ENCODE data around the gene TIMM13. TPM values are rescaled to one million over a fixed set of nuclear protein-coding genes. Genes with fewer than 3 reads are reported as not detected.

The TIMM13 gene
- total RNA-seq, 1 donor from 2014 or later: 55.0 TPM

DNA sequence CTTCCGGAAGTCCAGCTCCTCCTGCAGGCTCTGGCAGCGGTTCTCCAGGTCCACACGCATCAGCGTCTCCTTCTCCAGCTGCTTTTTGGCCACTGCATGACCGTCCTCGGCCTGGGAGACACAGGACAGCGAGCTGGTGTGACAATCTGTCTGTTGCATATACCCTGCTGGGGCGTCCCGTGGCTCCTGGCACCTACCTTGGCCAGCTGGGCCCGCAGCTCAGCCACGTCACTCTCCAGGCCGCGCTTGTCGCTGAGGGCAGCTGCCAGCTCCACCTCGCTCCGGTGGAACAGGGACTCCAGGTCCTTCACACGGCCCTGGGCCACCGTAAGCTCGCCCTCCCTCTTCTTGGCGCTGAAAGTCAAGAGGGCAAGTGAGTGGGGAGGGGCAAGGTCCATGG lies 10.8 kb upstream of the TIMM13 start:
- TF ChIP-seq, protein P1, sequence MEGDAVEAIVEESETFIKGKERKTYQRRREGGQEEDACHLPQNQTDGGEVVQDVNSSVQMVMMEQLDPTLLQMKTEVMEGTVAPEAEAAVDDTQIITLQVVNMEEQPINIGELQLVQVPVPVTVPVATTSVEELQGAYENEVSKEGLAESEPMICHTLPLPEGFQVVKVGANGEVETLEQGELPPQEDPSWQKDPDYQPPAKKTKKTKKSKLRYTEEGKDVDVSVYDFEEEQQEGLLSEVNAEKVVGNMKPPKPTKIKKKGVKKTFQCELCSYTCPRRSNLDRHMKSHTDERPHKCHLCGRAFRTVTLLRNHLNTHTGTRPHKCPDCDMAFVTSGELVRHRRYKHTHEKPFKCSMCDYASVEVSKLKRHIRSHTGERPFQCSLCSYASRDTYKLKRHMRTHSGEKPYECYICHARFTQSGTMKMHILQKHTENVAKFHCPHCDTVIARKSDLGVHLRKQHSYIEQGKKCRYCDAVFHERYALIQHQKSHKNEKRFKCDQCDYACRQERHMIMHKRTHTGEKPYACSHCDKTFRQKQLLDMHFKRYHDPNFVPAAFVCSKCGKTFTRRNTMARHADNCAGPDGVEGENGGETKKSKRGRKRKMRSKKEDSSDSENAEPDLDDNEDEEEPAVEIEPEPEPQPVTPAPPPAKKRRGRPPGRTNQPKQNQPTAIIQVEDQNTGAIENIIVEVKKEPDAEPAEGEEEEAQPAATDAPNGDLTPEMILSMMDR (IDR thresholded peaks at IDR 0.05): no peak
- no peaks in the 10 kb centered on the region for H3K4me1 ChIP-seq
- H3K27me3 ChIP-seq: no peaks in the 10 kb centered on the region
- intact Hi-C loops (cut with DNase I): no loop called here
- H3K27ac ChIP-seq: no peak overlapping the region
- H3K9me3 ChIP-seq: no peaks in the 10 kb centered on the region
- DNase-seq (ENCODE audit: low spot score in 2 of 2): no peak
- no peak overlapping the region for H3K4me3 ChIP-seq
- peaks cover 33 to 35% of the 10 kb centered on the region in 2 donors for H3K36me3 ChIP-seq

GRCh38 chr19:2436926-2437325 lies 9.5 kb upstream of the TIMM13 start:
- TF ChIP-seq, protein P1 (IDR thresholded peaks at IDR 0.05): no peak
- DNase-seq (ENCODE audit: low spot score in 2 of 2): no peak
- Histone ChIP-seq H3K27ac (no peak overlapping the region), H3K4me1 (no peaks in the 10 kb centered on the region), H3K4me3 (no peak overlapping the region), H3K27me3 (no peaks in the 10 kb centered on the region), H3K36me3 (peaks cover 28 to 30% of the 10 kb centered on the region in 2 donors), H3K9me3 (no peaks in the 10 kb centered on the region)
- intact Hi-C loops (cut with DNase I): no loop called here

DNA sequence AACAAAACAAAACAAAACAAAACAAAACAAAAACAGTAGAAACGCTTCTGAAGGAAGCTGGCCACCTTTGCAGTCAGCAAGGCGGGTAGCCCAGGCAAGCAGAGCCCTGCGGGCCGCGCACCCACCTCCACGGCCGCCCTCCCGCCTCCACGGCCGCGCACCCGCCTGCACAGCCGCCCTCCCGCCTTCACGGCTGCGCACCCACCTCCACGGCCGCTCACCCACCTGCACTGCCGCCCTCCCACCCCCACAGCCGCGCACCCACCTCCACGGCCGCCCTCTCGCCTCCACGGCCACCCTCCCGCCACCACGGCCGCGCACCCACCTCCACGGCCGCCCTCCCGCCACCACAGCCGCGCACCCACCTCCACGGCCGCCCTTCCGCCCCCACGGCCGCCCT lies 9.0 kb upstream of the TIMM13 start:
- no peak for DNase-seq (ENCODE audit: low spot score in 2 of 2)
- Histone ChIP-seq H3K4me1 (no peaks in the 10 kb centered on the region), H3K36me3 (peaks cover 30 to 33% of the 10 kb centered on the region in 2 donors), H3K9me3 (no peaks in the 10 kb centered on the region), H3K4me3 (no peak overlapping the region), H3K27me3 (no peaks in the 10 kb centered on the region), H3K27ac (no peak overlapping the region)
- intact Hi-C loops (cut with DNase I): no loop called here
- TF ChIP-seq, protein P1 (IDR thresholded peaks at IDR 0.05): no peak

GRCh38 chr19:2434721-2435265 lies 7.4 kb upstream of the TIMM13 start:
- Histone ChIP-seq H3K27ac (no peak overlapping the region), H3K4me1 (no peaks in the 10 kb centered on the region), H3K27me3 (no peaks in the 10 kb centered on the region), H3K4me3 (no peak overlapping the region), H3K36me3 (peaks cover 29 to 42% of the 10 kb centered on the region in 2 donors), H3K9me3 (no peaks in the 10 kb centered on the region)
- DNase-seq (ENCODE audit: low spot score in 2 of 2): no peak
- intact Hi-C loops (cut with DNase I): no loop called here
- TF ChIP-seq, protein P1 (IDR thresholded peaks at IDR 0.05): no peak

DNA sequence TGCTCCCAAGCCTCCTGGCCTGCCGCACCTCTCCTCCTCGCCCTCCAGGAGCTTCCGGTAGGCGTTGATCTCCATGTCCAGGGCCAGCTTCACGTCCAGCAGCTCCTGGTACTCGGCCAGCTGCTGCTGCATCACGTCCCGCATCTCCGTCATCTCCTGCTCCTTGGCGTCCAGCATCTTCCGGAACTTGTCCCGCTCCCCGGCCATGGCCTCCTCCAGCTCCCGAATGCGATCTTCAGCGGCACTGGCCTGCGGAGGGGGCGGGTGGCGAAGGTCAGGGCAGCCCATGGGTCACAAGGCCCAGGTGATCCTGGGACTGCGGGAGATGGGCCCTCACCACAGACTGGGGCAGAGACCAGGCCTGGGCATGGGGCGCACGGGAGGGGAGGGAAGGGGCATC lies 6.9 kb upstream of the TIMM13 start:
- no peak for DNase-seq (ENCODE audit: low spot score in 2 of 2)
- H3K4me3 ChIP-seq: no peak overlapping the region
- no peaks in the 10 kb centered on the region for H3K27me3 ChIP-seq
- H3K4me1 ChIP-seq: no peaks in the 10 kb centered on the region
- H3K36me3 ChIP-seq: peaks cover 29 to 42% of the 10 kb centered on the region in 2 donors
- TF ChIP-seq, protein P1 (IDR thresholded peaks at IDR 0.05): no peak
- intact Hi-C loops (cut with DNase I): no loop called here
- no peaks in the 10 kb centered on the region for H3K9me3 ChIP-seq
- H3K27ac ChIP-seq: no peak overlapping the region

DNA sequence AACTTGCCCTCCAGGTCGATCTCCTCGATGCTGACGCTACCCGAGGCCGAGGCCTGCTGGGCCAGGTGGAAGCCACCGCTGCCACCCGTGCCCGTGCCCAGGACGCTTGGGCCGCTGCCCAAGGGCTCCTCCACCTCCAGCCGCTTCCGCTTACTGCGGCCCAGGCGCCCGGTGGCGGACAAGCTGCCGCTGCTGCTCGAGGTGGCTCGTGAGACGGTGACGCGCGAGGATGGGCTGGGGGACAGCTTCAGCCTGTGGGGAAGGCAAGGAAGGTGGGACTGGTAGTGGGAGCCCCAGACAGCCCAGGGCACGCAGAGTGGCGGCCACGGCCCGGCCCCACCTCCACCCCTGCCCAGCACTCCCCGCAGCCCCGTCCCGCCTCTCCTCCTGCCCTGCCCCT lies 6.5 kb upstream of the TIMM13 start:
- H3K4me3 ChIP-seq: no peak overlapping the region
- no peak overlapping the region for H3K27ac ChIP-seq
- peaks cover 29 to 42% of the 10 kb centered on the region in 2 donors for H3K36me3 ChIP-seq
- H3K9me3 ChIP-seq: no peaks in the 10 kb centered on the region
- DNase-seq (ENCODE audit: low spot score in 2 of 2): no peak
- H3K27me3 ChIP-seq: no peaks in the 10 kb centered on the region
- intact Hi-C loops (cut with DNase I): no loop called here
- no peaks in the 10 kb centered on the region for H3K4me1 ChIP-seq
- TF ChIP-seq, protein P1 (IDR thresholded peaks at IDR 0.05): no peak

Data from ascending aorta (tissue), 2 donors.